NT2/D1 (cell line): ENCODE measurements around the gene SH3RF1.
"Not testable (repeated sequence)": the region's sequence is repeated elsewhere in the genome, so short reads cannot be mapped to it uniquely, and the experiment has no call there.

Source experiments
- DNase-seq: peaks from one replicate; pipeline ENCODE4 v3.0.0-alpha.2; 2011; ENCODE audit warnings: low read depth, low spot score
- H3K27me3 ChIP-seq: 2 replicates; pipeline ENCODE4 v1.6.0; 2011; ENCODE audit warnings: mild to moderate bottlenecking; ENCODE audit not compliant: insufficient read length, insufficient read depth
- H3K36me3 ChIP-seq: 2 replicates; pipeline ENCODE4 v1.6.1; 2011; ENCODE audit warnings: mild to moderate bottlenecking, low read length, mixed read lengths; ENCODE audit not compliant: insufficient read depth, insufficient read length
- H3K4me1 ChIP-seq: 2 replicates; pipeline ENCODE4 v1.5.1; 2011; ENCODE audit not compliant: insufficient read depth, insufficient read length
- H3K4me3 ChIP-seq: 2 replicates; pipeline ENCODE4 v1.5.1; 2011; ENCODE audit warnings: low read depth; ENCODE audit not compliant: insufficient read length
- H3K9ac ChIP-seq: 2 replicates; pipeline ENCODE4 v1.6.0; 2011; ENCODE audit warnings: low read depth; ENCODE audit not compliant: insufficient read length
- H3K9me3 ChIP-seq: 2 replicates; pipeline ENCODE4 v1.5.1; 2011; ENCODE audit warnings: mild to moderate bottlenecking, low read length; ENCODE audit not compliant: insufficient read depth
- SUZ12 ChIP-seq: IDR thresholded peaks from 2 replicates; pipeline ENCODE4 v1.6.1; 2011; ENCODE audit not compliant: insufficient read length, insufficient read depth; ENCODE audit errors: extremely low read depth
- YY1 ChIP-seq: IDR thresholded peaks from 2 replicates; pipeline ENCODE4 v1.6.1; 2011; ENCODE audit not compliant: insufficient read length, insufficient read depth
- ZNF274 ChIP-seq: IDR thresholded peaks from 2 replicates; pipeline ENCODE4 v1.6.1; 2011; ENCODE audit warnings: mild to moderate bottlenecking, low read depth, low read length

Gene SH3RF1

GRCh38 chr4:169183581-169183980, 87.2 kb downstream of the SH3RF1 start:
- H3K36me3 ChIP-seq = no peaks in the 10 kb centered on the region
- DNase-seq = no peak
- H3K4me1 ChIP-seq = peaks cover 3% of the 10 kb centered on the region
- H3K9me3 ChIP-seq = no peaks in the 10 kb centered on the region
- H3K4me3 ChIP-seq = no peak overlapping the region
- no peak overlapping the region for H3K9ac ChIP-seq
- H3K27me3 ChIP-seq = no peaks in the 10 kb centered on the region
- TF ChIP-seq ZNF274 (no peak), SUZ12 (no peak), YY1 (no peak)

- Histone ChIP-seq H3K9ac (no peak overlapping the region), H3K36me3 (no peaks in the 10 kb centered on the region), H3K27me3 (no peaks in the 10 kb centered on the region), H3K9me3 (no peaks in the 10 kb centered on the region), H3K4me1 (peaks cover 3% of the 10 kb centered on the region), H3K4me3 (no peak overlapping the region)
- no peak for DNase-seq
- TF ChIP-seq YY1 (no peak), SUZ12 (no peak), ZNF274 (no peak)
Observed at GRCh38 chr4:169179609-169180521, 90.9 kb downstream of the SH3RF1 start.

- H3K9me3 ChIP-seq, H3K27me3 ChIP-seq, H3K4me3 ChIP-seq, H3K4me1 ChIP-seq, H3K9ac ChIP-seq, H3K36me3 ChIP-seq, DNase-seq: not testable (repeated sequence)
Observed at GRCh38 chr4:169178092-169178491, 92.7 kb downstream of the SH3RF1 start.

GRCh38 chr4:169175476-169175875, 95.3 kb downstream of the SH3RF1 start:
- no peak for DNase-seq
- Histone ChIP-seq H3K9me3 (no peaks in the 10 kb centered on the region), H3K9ac (no peak overlapping the region), H3K4me3 (no peak overlapping the region), H3K36me3 (no peaks in the 10 kb centered on the region), H3K4me1 (no peaks in the 10 kb centered on the region), H3K27me3 (no peaks in the 10 kb centered on the region)
- TF ChIP-seq ZNF274 (no peak), YY1 (no peak), SUZ12 (no peak)

GRCh38 chr4:169175035-169175434, 95.7 kb downstream of the SH3RF1 start:
- no peak for TF ChIP-seq SUZ12
- no peak for TF ChIP-seq ZNF274
- no peak for TF ChIP-seq YY1
- Histone ChIP-seq H3K4me3 (no peak overlapping the region), H3K9me3 (no peaks in the 10 kb centered on the region), H3K4me1 (no peaks in the 10 kb centered on the region), H3K36me3 (no peaks in the 10 kb centered on the region), H3K9ac (no peak overlapping the region), H3K27me3 (no peaks in the 10 kb centered on the region)
- no peak for DNase-seq

GRCh38 chr4:169174247-169174646, 96.5 kb downstream of the SH3RF1 start:
- H3K36me3 ChIP-seq = no peaks in the 10 kb centered on the region
- H3K27me3 ChIP-seq = no peaks in the 10 kb centered on the region
- no peak overlapping the region for H3K9ac ChIP-seq
- H3K9me3 ChIP-seq = no peaks in the 10 kb centered on the region
- no peak overlapping the region for H3K4me3 ChIP-seq
- H3K4me1 ChIP-seq = no peaks in the 10 kb centered on the region
- TF ChIP-seq ZNF274 (no peak), YY1 (no peak), SUZ12 (no peak)
- no peak for DNase-seq

- Histone ChIP-seq H3K27me3 (no peaks in the 10 kb centered on the region), H3K4me1 (no peaks in the 10 kb centered on the region), H3K9me3 (no peaks in the 10 kb centered on the region), H3K36me3 (no peaks in the 10 kb centered on the region), H3K9ac (no peak overlapping the region), H3K4me3 (no peak overlapping the region)
- TF ChIP-seq YY1 = no peak
- TF ChIP-seq SUZ12 = no peak
- TF ChIP-seq ZNF274 = no peak
- no peak for DNase-seq
Observed at GRCh38 chr4:169167957-169168858, 102.5 kb downstream of the SH3RF1 start.
